ENCODE results near the gene MEF2C.
"Not testable (repeated sequence)": the region's sequence is repeated elsewhere in the genome, so short reads cannot be mapped to it uniquely, and the experiment has no call there.

The MEF2C gene

GRCh38 chr5:88813805-88814575 is 69.0 kb downstream of the MEF2C start:
- Histone ChIP-seq H3K27me3 (no peaks in the 10 kb centered on the region), H3K9me3 (no peaks in the 10 kb centered on the region), H3K36me3 (peaks cover 80% of the 10 kb centered on the region), H3K4me1 (peaks cover 88% of the 10 kb centered on the region), H3K4me2 (peak overlapping the region; percentile 84), H3K9ac (peak overlapping the region; percentile 34), H3K27ac (peak overlapping the region; percentile 97), H3K4me3 (0 out of 2 replicates have a peak overlapping the region, but pooled peaks have one; percentile 40), H4K20me1 (peaks cover 96% of the 10 kb centered on the region)
- TF ChIP-seq Cebpa-rat (IDR thresholded peaks at IDR 0.05): no peak

- H3K9ac ChIP-seq: peak overlapping the region; percentile 34; the same call in 1 of the 2 replicates
These were observed 69.7 kb downstream of the MEF2C start for GRCh38 chr5:88813244-88813643.

GRCh38 chr5:88808153-88808552 is 74.8 kb downstream of the MEF2C start:
- TF ChIP-seq Cebpa-rat (IDR thresholded peaks at IDR 0.05): no peak
- Histone ChIP-seq H3K36me3 (peaks cover 91% of the 10 kb centered on the region), H3K9me3 (no peaks in the 10 kb centered on the region), H3K27ac (no peak overlapping the region), H3K27me3 (no peaks in the 10 kb centered on the region), H4K20me1 (peaks cover 100% of the 10 kb centered on the region), H3K4me2 (no peak overlapping the region), H3K4me1 (peaks cover 41% of the 10 kb centered on the region), H3K4me3 (no peak overlapping the region), H3K9ac (no peak overlapping the region)

More at GRCh38 chr5:88813244-88813643, 69.7 kb downstream of the MEF2C start:
- Histone ChIP-seq H3K4me1 (peaks cover 88% of the 10 kb centered on the region), H3K27me3 (no peaks in the 10 kb centered on the region), H3K9me3 (no peaks in the 10 kb centered on the region), H3K27ac (peak overlapping the region; percentile 97; the same call in 1 of the 2 replicates), H4K20me1 (peaks cover 99% of the 10 kb centered on the region), H3K4me3 (no peak overlapping the region), H3K36me3 (peaks cover 82% of the 10 kb centered on the region), H3K4me2 (peak overlapping the region; percentile 84)
- TF ChIP-seq Cebpa-rat (IDR thresholded peaks at IDR 0.05): no peak

GRCh38 chr5:88807327-88807726 is 75.7 kb downstream of the MEF2C start:
- TF ChIP-seq Cebpa-rat (IDR thresholded peaks at IDR 0.05): no peak
- Histone ChIP-seq H3K27me3 (no peaks in the 10 kb centered on the region), H3K36me3 (peaks cover 91% of the 10 kb centered on the region), H3K9me3 (no peaks in the 10 kb centered on the region), H3K4me3 (no peak overlapping the region), H3K4me1 (peaks cover 33% of the 10 kb centered on the region), H3K4me2 (no peak overlapping the region), H3K27ac (no peak overlapping the region), H4K20me1 (peaks cover 100% of the 10 kb centered on the region), H3K9ac (no peak overlapping the region)

- Histone ChIP-seq H3K4me2 (no peak overlapping the region), H3K4me1 (peaks cover 23% of the 10 kb centered on the region), H3K27me3 (no peaks in the 10 kb centered on the region), H3K36me3 (peaks cover 94% of the 10 kb centered on the region), H3K9ac (no peak overlapping the region), H3K27ac (no peak overlapping the region), H4K20me1 (peaks cover 100% of the 10 kb centered on the region), H3K4me3 (no peak overlapping the region), H3K9me3 (0 out of 2 replicates have a peak, but pooled peaks cover 2% of the 10 kb centered on the region)
- TF ChIP-seq Cebpa-rat (IDR thresholded peaks at IDR 0.05): no peak
These were observed 76.6 kb downstream of the MEF2C start for GRCh38 chr5:88806338-88806737.

GRCh38 chr5:88805151-88805784 is 77.7 kb downstream of the MEF2C start:
- H3K27me3 ChIP-seq: no peaks in the 10 kb centered on the region
- TF ChIP-seq Cebpa-rat (IDR thresholded peaks at IDR 0.05): no peak
- H3K4me1 ChIP-seq: peaks cover 12% of the 10 kb centered on the region; the same call in 1 of the 2 replicates
- H3K4me3 ChIP-seq: no peak overlapping the region
- H4K20me1 ChIP-seq: peaks cover 100% of the 10 kb centered on the region
- no peak overlapping the region for H3K9ac ChIP-seq
- peaks cover 2% of the 10 kb centered on the region; the same call in 1 of the 2 replicates for H3K9me3 ChIP-seq
- no peak overlapping the region for H3K27ac ChIP-seq
- peaks cover 94% of the 10 kb centered on the region for H3K36me3 ChIP-seq
- H3K4me2 ChIP-seq: no peak overlapping the region

GRCh38 chr5:88804444-88804843 is 78.5 kb downstream of the MEF2C start:
- Histone ChIP-seq H3K4me3 (no peak overlapping the region), H3K27me3 (no peaks in the 10 kb centered on the region), H3K4me1 (peaks cover 4% of the 10 kb centered on the region; the same call in 1 of the 2 replicates), H3K27ac (no peak overlapping the region), H3K36me3 (peaks cover 96% of the 10 kb centered on the region), H3K4me2 (no peak overlapping the region), H4K20me1 (peaks cover 100% of the 10 kb centered on the region), H3K9ac (no peak overlapping the region), H3K9me3 (peaks cover 2% of the 10 kb centered on the region; the same call in 1 of the 2 replicates)
- TF ChIP-seq Cebpa-rat (IDR thresholded peaks at IDR 0.05): no peak

GRCh38 chr5:88803309-88803708 is 79.7 kb downstream of the MEF2C start:
- TF ChIP-seq Cebpa-rat (IDR thresholded peaks at IDR 0.05): no peak
- Histone ChIP-seq H3K27me3 (no peaks in the 10 kb centered on the region), H4K20me1 (peaks cover 100% of the 10 kb centered on the region), H3K36me3 (peaks cover 97% of the 10 kb centered on the region), H3K9me3 (peaks cover 6% of the 10 kb centered on the region; the same call in 1 of the 2 replicates), H3K4me3 (no peak overlapping the region), H3K27ac (no peak overlapping the region), H3K9ac (no peak overlapping the region), H3K4me1 (no peaks in the 10 kb centered on the region; the same call in 1 of the 2 replicates), H3K4me2 (no peak overlapping the region)

GRCh38 chr5:88799938-88800535 is 82.9 kb downstream of the MEF2C start:
- H3K27me3 ChIP-seq: no peaks in the 10 kb centered on the region
- no peak for TF ChIP-seq Cebpa-rat (IDR thresholded peaks at IDR 0.05)
- H3K9ac ChIP-seq: no peak overlapping the region
- H3K4me1 ChIP-seq: no peaks in the 10 kb centered on the region
- no peak overlapping the region for H3K27ac ChIP-seq
- H3K9me3 ChIP-seq: peaks cover 10% of the 10 kb centered on the region; the same call in 1 of the 2 replicates
- no peak overlapping the region for H3K4me3 ChIP-seq
- H3K4me2 ChIP-seq: no peak overlapping the region
- H3K36me3 ChIP-seq: peaks cover 100% of the 10 kb centered on the region
- peaks cover 98% of the 10 kb centered on the region for H4K20me1 ChIP-seq

- not testable (repeated sequence) for H3K27ac ChIP-seq, H3K4me3 ChIP-seq, H3K4me1 ChIP-seq, H3K27me3 ChIP-seq, H3K9ac ChIP-seq, H3K4me2 ChIP-seq
- H3K36me3 ChIP-seq: peaks cover 99% of the 10 kb centered on the region
- peaks cover 98% of the 10 kb centered on the region for H4K20me1 ChIP-seq
- H3K9me3 ChIP-seq: peaks cover 10% of the 10 kb centered on the region; the same call in 1 of the 2 replicates
These were observed 84.1 kb downstream of the MEF2C start for GRCh38 chr5:88798933-88799332.

- H3K9me3 ChIP-seq, H3K4me1 ChIP-seq, H3K4me3 ChIP-seq, H3K27me3 ChIP-seq, H3K27ac ChIP-seq, H3K4me2 ChIP-seq, H3K9ac ChIP-seq: not testable (repeated sequence)
- H4K20me1 ChIP-seq: peaks cover 98% of the 10 kb centered on the region
- H3K36me3 ChIP-seq: peaks cover 90% of the 10 kb centered on the region
These were observed 89.2 kb downstream of the MEF2C start for GRCh38 chr5:88793797-88794196.
